Activated T-cell treated with anti-CD3 and anti-CD28 coated beads, Interleukin-2, amount 50 U/mL, for 1 hour (primary cell): ENCODE results near the gene KRTAP2-3.

Experiments
- DNase-seq: peaks from one replicate; pipeline ENCODE4 v3.0.0-alpha.2; 2020

The KRTAP2-3 gene

DNA sequence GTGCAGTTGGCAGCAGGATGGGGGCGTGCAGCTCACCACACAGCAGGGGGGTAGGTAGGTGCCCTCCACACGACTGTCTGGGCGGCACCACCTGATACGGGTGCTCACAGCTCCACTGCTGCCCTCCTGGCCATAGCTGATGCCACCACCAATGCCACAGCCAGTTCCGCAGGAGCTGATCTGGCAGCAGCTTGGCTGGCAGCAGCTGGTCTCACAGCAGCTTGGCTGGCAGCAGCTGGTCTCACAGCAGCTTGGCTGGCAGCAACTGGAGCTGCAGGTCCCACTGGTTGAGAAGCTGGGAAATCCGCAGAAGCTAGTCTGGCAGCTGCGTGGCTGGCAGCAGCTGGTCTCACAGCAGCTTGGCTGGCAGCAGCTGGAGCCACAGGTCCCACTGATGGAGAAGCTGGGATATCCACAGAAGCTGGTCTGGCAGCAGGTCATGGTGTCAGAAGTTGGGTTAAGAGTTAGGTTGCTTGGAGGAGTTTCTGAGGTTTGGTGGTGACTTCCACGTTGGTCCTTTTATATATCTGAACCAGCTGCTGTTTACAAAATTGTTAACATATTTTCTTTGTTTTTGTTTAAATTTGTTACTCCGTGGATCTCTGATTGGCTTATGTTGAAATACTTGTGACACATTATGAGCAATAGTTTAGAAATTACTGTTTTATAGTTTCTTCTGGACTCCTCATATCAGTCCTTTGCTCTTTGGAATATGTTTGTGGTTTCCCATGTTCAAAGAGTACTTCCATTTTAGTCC, 33.0 kb downstream of the KRTAP2-3 start, which contains the start of gene KRTAP1-5:
Gene KRTAP1-5, minus strand, starts transcription at position 494 of the 757 bp plus-strand sequence. Its CDS starts 53 bp downstream, at position 441.
- DNase-seq = no peak

DNA sequence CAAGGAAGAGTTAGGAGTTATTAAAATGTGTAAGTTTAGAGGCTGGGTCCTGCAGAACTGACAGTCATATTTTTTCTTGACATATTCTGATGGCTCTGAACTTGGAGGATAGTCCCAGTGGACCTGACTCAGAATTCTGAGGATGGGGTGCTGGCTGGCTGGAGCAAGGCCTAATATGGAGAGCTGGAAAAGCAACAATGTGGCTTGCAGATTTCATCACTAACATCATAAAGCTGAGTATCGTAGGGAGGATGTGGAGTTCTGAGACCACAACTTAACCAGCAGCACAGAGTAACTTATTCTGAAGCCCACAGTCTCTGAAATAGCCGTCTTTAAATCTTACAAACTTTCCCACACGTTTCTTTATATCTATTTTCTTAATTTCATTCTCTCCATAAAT, 35.2 kb downstream of the KRTAP2-3 start:
- DNase-seq = no peak

DNA sequence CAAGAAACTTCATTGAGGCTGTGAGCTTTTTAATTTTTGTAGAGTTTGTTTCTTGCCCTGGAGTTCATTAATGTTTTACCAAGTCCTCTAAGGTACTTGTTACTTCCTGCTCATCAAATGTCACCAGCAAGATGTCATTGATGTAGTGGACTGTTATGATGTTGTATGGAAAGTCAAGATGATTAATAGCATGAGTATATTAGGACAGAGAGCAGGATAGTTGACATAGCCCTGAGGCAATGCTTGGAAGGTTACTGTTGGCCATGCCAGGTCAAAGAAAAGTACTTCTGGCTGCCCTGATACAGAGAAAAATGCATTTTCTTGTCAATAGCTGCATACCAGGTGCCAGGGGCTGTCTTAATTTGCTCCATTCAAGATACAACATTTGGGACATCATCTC, 39.6 kb downstream of the KRTAP2-3 start:
- DNase-seq = no peak

DNA sequence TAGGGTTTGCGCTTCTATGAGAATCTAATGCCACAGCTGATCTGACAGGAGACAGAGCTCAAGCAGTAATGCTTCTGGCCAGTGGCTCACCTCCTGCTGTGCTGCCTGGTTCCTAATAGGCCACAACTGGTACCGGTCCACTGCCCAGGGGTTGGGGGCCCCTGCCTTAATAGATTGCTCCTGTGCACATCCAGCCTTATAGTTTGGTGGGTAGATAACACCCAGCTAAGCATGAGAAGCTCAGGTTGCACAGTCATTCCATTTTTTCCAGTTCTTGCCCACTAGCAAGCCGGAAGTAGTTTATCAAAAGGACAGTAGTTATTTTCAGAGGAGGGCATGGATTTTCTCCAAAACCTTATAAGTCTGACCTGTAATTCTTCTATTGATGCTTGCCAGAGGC, 40.5 kb downstream of the KRTAP2-3 start:
- DNase-seq = no peak

DNA sequence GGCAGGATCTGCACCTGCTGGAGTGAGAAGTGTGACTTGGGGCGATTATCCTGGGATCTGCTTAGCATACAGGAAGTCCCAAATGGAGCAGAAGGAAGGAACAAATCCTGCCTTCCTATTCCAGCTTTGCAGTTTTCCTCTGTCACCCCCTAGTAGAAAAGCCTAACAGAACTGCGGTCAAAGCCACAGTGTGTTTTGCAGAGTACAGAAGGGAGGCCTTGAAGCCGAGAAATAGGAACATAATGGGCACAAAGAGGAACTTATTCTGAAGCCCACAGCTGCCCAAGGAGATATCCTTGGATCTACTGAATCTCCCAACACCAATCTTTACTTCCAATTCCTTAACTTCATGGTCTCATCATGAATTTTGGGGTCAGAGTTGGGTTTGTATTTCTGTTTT, 41.4 kb downstream of the KRTAP2-3 start:
- DNase-seq = no peak

DNA sequence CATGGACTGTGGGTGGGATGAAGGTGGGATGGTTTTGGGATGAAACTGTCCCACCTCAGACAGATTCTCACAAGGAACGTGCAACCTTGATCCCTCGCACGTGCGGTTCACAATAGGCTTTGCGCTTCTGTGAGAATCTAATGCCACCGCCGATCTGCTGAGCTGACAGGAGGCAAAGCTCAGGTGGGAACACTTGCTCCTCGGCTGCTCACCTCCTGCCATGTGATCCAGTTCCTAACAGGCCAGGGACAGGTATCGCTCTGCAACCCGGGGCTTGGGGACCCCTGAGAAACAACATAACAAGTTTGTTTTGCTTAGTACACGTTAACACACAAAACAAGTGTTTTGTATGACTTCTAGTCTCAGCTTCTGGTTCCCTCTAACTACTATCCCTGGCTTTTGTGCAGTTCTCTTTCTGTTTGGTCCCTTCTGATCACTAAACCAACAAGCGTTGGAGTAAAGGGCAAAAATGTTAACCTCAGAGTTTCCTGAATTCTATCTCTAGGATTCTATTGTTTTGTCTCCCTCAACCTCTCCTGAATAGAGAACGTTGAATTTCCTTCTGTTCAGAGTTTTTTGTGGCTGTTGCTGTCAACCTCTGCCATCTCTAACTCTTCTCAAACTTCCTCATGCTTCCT, 43.2 kb downstream of the KRTAP2-3 start:
- DNase-seq = no peak

DNA sequence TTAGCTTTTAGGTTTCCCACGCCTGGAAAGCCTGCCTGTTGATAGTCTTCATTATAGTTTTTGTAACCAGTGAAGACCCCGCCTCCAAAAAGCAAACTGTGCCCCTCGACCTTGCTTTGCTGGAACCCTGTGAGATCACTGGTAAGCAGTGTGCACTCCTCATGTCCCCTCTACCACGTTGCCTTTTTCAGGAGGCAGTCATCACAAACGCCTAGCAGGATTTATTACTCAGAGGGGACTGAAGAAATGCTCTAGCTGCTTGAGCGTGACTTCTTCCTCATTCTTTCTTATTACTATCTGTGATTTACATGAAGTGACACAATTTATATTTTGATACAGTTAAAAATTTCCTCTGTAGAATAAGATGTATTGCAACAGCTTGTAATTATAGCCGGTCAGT, 44.5 kb downstream of the KRTAP2-3 start:
- DNase-seq = no peak

DNA sequence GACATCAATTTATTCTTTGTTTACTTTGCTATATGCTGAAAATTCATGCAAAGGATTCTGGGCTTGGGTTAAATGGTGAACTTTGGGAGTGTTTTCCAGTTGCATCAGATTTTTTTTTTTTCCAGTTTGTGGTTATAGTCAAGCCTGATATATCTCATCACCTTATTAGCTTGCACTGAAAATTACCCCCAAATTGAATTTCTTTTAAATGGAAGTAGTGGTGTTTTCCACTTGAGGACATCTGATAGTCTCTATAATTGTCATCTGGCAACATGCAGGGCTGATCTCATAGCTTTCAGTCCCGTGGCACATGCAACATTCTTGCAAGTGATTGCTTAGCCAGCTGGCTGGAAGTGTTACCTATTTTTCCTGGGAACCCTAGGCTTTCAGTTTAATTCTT, 46.3 kb downstream of the KRTAP2-3 start:
- no peak for DNase-seq

DNA sequence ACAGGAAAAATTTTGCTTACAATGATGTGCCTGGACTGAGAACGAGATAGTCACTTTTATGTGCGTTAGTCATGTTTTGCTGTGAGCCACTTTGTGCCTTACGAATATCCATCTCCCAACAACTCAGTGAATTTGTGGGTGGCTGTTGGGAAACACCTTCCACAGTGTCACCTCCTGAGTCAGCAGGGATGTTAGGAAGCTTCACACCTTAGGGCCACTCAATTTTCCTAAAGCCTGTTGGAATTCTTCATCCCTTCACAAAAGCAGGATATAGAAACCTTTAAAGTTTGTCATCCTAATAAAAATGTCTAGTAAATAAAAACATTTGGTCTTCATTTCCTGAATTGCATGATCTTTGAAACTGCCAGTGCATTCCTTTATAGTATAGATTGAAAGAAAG, 46.7 kb downstream of the KRTAP2-3 start:
- no peak for DNase-seq

DNA sequence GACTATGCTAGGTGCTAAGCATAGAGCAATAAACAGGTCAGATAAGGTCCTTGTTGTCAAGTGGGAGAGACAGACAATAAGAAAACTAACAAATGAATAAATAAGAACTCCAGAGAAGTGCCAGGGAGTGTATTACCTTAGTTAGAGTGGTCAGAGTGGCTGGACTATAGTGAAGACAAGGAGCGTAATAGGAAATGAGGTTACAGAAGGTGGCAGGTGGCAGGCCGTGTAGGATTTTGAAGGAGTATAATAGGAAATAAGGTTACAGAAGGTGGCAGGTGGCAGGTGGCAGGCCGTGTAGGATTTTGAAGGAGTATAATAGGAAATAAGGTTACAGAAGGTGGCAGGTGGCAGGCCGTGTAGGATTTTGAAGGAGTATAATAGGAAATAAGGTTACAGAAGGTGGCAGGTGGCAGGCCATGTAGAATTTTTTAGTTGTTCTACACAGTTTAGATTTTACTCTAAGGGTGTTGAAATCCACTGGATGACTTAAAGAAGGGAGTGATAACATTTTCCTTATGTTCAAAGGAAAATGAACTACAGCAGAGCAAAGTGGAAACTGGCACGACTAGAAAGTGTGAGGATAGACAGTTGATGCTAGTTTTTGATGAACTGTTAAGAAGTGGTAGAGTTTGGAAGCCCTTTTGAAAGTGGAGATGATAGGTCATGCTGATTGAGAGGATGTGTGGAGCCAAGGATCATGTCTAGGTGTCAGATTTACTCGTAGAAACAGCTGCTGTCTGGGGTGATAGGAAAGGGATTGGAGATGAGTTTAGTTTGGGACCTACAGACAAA, 47.4 kb downstream of the KRTAP2-3 start:
- no peak for DNase-seq

DNA sequence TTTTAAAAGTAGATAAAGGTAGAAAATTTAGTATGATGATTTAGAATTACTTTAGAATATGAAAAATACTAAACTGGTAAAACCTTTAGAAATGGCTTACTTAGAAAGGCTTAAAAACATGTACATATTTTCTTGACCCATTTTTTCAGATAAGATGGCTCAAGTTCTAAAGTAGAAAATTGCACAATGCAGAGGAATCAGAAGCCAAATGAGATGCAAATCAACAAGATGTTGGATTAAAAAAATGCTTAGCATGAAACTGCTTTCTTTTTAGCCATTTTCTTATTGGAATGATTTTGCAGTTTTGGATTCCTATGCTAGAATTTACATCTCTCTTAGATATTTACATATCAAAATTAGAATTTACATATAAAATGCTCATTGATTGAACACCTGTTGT, 49.5 kb downstream of the KRTAP2-3 start:
- no peak for DNase-seq

DNA sequence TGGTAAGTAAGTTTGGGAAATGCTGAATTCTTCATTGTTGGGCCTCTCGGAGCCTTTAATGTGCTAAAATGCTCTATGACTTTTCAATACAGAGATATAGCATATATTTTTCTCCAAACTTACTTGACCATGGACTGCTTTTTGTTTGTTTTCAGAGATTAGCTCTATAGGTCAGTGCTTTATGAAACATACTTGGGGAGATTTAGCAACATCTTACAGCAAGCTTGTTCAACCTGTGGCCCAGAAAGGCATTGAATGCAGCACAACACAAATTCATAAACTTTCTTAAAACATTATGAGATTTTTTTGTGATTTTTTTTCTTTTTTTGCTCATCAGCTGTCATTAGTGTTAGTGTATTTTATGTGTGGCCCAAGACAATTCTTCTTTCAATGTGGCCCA, 50.0 kb downstream of the KRTAP2-3 start:
- DNase-seq = no peak

DNA sequence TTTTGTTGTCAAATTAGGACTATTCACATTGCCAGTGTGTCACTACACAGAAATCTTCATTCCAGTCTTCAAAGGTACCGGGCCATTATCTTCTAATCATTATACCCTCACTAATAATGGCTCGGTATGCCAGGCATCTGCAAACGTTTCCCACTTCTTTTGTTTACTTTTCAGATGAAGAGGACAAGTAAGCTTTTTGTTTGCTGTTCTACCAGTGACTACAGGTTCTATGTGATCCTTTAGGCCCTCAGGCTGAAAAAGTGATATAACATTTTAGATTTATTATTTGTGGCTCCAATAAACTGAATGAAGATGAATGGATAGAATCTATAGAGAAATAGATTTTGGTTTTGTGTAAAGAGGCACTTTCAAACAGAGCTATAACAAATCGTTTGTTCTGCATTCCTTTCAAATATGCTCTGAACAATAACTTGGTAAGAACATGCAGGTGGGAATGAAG, 50.6 kb downstream of the KRTAP2-3 start:
- no peak for DNase-seq
